HepG2 (cell line): Measurements from ENCODE around the gene PLCB4. TPM values are rescaled to one million over a fixed set of nuclear protein-coding genes. Genes with fewer than 3 reads are reported as not detected.

Experiments used
- ATAC-seq: fragments of 200-7000 bp; cut with Tn5 transposase; 3 replicates; pipeline ENCODE4 v1.9.1; 2020; ENCODE audit warnings: mild to moderate bottlenecking, moderate library complexity
- BruUV-seq: library from RNA; stranded (reverse); fragments of 400-500 nt; replicated peaks from 2 replicates; lab custom pipeline; 2021; lab: Mats Ljungman, UMichigan
- CTCF ChIA-PET: fragments of 300-600 bp; formaldehyde crosslinking; extraction: SDS; loops from one replicate; lab custom pipeline; 2021; ENCODE audit warnings: low total read pairs, inconsistent platforms, low intra/inter-chr PET ratio; lab: Yijun Ruan, JAX
- POLR2A ChIA-PET: fragments of 350-600 bp; sonication (Branson Sonifier 250); formaldehyde crosslinking; loops from one replicate; lab custom pipeline; 2020; ENCODE audit warnings: antibody characterized with exemption, inconsistent platforms; lab: Yijun Ruan, JAX
- DNase-seq: peaks from one replicate; pipeline ENCODE4 v3.0.0-alpha.2; 2015; ENCODE audit warnings: low spot score
- FAIRE-seq: peaks from 3 replicates; lab custom pipeline; 2011; peaks lifted over from hg19 to GRCh38; lab: Jason Lieb, UNC
- H2AFZ ChIP-seq: one replicate; pipeline ENCODE4 v1.6.1; 2011; ENCODE audit warnings: low read length, inconsistent platforms
- H3K27ac ChIP-seq: fragments of 300-600 bp; 3 replicates; pipeline ENCODE4 v1.8.0; 2011; ENCODE audit warnings: mixed run types, mild to moderate bottlenecking, mixed read lengths, low read length, inconsistent platforms; ENCODE audit not compliant: insufficient read depth; ENCODE audit errors: extremely low read length
- H3K27me3 ChIP-seq, 2 experiments: fragments of 200-600 bp in 1 of 2; 2 replicates in 1 of 2; 3 replicates in 1 of 2; pipeline versions ENCODE4 v1.6.0 to v1.8.0; 2011; ENCODE audit warnings: low read length in 2 of 2, mild to moderate bottlenecking in 2 of 2, moderate library complexity in 2 of 2, inconsistent platforms in 1 of 2; ENCODE audit not compliant: insufficient read depth in 2 of 2, control insufficient read depth in 1 of 2
- H3K36me3 ChIP-seq, 2 experiments: fragments of 200-600 bp in 1 of 2; replicated peaks in 1 of 2; 2 replicates in 1 of 2; 3 replicates in 1 of 2; pipeline versions ENCODE4 v1.5.1 to v1.8.0; 2011; ENCODE audit warnings: low read length in 2 of 2, inconsistent platforms in 1 of 2; ENCODE audit not compliant: insufficient read depth in 2 of 2, control insufficient read depth in 1 of 2
- H3K4me1 ChIP-seq: 2 replicates; pipeline ENCODE4 v1.5.1; 2012; ENCODE audit warnings: low read length, inconsistent platforms; ENCODE audit not compliant: insufficient read depth
- H3K4me2 ChIP-seq: 2 replicates; pipeline ENCODE4 v1.6.0; 2011; ENCODE audit warnings: low read depth, low read length, inconsistent platforms
- H3K4me3 ChIP-seq, 3 experiments: fragments of 200-600 bp in 1 of 3; sonication (generic), shearing (Covaris generic) in 1 of 3; replicated peaks in 1 of 3; 2 replicates each; pipeline ENCODE4 v1.5.1; 2011 to 2016; ENCODE audit warnings: low read length in 3 of 3, inconsistent platforms in 2 of 3, low read depth in 2 of 3, mild to moderate bottlenecking in 2 of 3, control low read depth in 1 of 3, mixed read lengths in 1 of 3; ENCODE audit not compliant: insufficient read depth in 1 of 3
- H3K79me2 ChIP-seq: one replicate; pipeline ENCODE4 v1.6.1; 2011; ENCODE audit warnings: low read length, inconsistent platforms; ENCODE audit not compliant: insufficient read depth
- H3K9ac ChIP-seq: 2 replicates; pipeline ENCODE4 v1.6.0; 2011; ENCODE audit warnings: mild to moderate bottlenecking, low read depth, low read length, inconsistent platforms; ENCODE audit not compliant: insufficient read depth
- H3K9me3 ChIP-seq: 2 replicates; pipeline ENCODE4 v1.5.1; 2012; ENCODE audit warnings: mild to moderate bottlenecking, low read length
- H4K20me1 ChIP-seq: 2 replicates; pipeline ENCODE4 v1.6.0; 2011; ENCODE audit warnings: inconsistent platforms, mild to moderate bottlenecking, low read length, moderate library complexity; ENCODE audit not compliant: insufficient read depth
- ATM ChIP-seq: fragments of 450-650 bp; IDR thresholded peaks from 2 replicates; pipeline ENCODE4 v1.7.1; 2017; ENCODE audit warnings: mild to moderate bottlenecking, borderline replicate concordance
- in situ Hi-C: cut with HindIII; loops from 2 replicates; pipeline ENCODE4 v1.10.0; 2017; ENCODE audit warnings: low pct_unique_long_range_greater_than_20kb; ENCODE audit not compliant: extremely low pct_ligation_motif_present
- intact Hi-C: fragments of 100-400 bp; cut with micrococcal nuclease; formaldehyde crosslinking; loops from one replicate; pipeline ENCODE4 v1.10.0; 2022; ENCODE audit not compliant: unreplicated experiment
- polyA plus RNA-seq, 8 experiments: library from polyadenylated mRNA; depleted of rRNA in 3 of 8; stranded (reverse) in 7 of 8; unstranded in 1 of 8; fragments of >200 nt; fragmentation: Illumina TruSeq in 4 of 8; extraction: Trizol in 4 of 8; gene quantifications; 2 replicates each; pipeline versions ENCODE4 v1.2.1 to v1.2.3, GENCODE V29; 2011 to 2016; ENCODE audit warnings: low read depth in 4 of 8, missing spikeins in 1 of 8, mixed read lengths in 1 of 8; ENCODE audit not compliant: insufficient read depth in 1 of 8
- total RNA-seq, 5 experiments: library from RNA; depleted of rRNA; stranded (reverse); fragments of >200 nt; fragmentation: Illumina TruSeq; extraction: Trizol; gene quantifications; 2 replicates each; pipeline ENCODE4 v1.2.3, GENCODE V29; 2016; ENCODE audit warnings: low read depth in 1 of 5
- TF ChIP-seq, protein P1 (sequence below), 2 experiments: fragments of 450-650 bp in 1 of 2; sonication (generic) in 1 of 2; formaldehyde crosslinking in 1 of 2; IDR thresholded peaks; 2 replicates each; pipeline versions ENCODE4 v1.6.1 to v1.8.0; 2016 to 2022; ENCODE audit warnings: antibody characterized with exemption in 1 of 2, mild to moderate bottlenecking in 1 of 2, missing genetic modification reagents in 1 of 2

Gene PLCB4
- total and polyA plus RNA-seq, 2 of the 13 experiments (the other 11 are each of a cell fraction or from before 2014, with no cell fraction given): 0.01 TPM; not detected in 1

DNA sequence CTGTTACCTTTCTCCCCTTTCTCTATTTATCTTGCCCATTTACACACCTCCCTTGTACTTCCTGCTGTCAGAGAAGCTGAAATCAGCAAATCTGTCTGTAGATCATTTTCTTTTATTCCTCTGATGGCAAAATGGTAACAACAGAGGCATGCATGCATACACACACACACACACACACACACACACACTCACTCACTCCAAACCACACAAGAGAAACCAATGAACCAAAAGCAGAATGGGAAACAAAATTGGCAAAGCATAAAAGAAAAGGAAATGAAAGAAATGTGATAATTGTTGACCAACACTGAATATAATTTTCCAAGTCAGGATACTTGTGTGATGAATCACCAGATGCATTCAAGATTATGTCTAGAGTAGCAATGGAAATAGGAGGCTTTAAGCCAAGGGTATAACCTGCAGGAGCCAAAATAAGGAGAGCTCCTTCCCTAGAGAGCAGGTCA is 172.4 kb downstream of the PLCB4 start:
- no peaks in the 10 kb centered on the region for H3K36me3 ChIP-seq
- no peak overlapping the region for H3K27ac ChIP-seq
- intact Hi-C loops: no loop called here
- H3K9ac ChIP-seq: no peak overlapping the region
- H2AFZ ChIP-seq: no peak overlapping the region
- ATAC-seq (no peak), FAIRE-seq (no peak), DNase-seq (no peak)
- BruUV-seq: no TSS peak
- no peaks in the 10 kb centered on the region for H3K27me3 ChIP-seq
- CTCF ChIA-PET: no interaction called here
- no peaks in the 10 kb centered on the region for H4K20me1 ChIP-seq
- POLR2A ChIA-PET: no interaction called here
- H3K4me2 ChIP-seq: no peak overlapping the region
- in situ Hi-C loops: no loop called here
- H3K4me1 ChIP-seq: no peaks in the 10 kb centered on the region
- no peak for TF ChIP-seq ATM
- TF ChIP-seq, protein P1, sequence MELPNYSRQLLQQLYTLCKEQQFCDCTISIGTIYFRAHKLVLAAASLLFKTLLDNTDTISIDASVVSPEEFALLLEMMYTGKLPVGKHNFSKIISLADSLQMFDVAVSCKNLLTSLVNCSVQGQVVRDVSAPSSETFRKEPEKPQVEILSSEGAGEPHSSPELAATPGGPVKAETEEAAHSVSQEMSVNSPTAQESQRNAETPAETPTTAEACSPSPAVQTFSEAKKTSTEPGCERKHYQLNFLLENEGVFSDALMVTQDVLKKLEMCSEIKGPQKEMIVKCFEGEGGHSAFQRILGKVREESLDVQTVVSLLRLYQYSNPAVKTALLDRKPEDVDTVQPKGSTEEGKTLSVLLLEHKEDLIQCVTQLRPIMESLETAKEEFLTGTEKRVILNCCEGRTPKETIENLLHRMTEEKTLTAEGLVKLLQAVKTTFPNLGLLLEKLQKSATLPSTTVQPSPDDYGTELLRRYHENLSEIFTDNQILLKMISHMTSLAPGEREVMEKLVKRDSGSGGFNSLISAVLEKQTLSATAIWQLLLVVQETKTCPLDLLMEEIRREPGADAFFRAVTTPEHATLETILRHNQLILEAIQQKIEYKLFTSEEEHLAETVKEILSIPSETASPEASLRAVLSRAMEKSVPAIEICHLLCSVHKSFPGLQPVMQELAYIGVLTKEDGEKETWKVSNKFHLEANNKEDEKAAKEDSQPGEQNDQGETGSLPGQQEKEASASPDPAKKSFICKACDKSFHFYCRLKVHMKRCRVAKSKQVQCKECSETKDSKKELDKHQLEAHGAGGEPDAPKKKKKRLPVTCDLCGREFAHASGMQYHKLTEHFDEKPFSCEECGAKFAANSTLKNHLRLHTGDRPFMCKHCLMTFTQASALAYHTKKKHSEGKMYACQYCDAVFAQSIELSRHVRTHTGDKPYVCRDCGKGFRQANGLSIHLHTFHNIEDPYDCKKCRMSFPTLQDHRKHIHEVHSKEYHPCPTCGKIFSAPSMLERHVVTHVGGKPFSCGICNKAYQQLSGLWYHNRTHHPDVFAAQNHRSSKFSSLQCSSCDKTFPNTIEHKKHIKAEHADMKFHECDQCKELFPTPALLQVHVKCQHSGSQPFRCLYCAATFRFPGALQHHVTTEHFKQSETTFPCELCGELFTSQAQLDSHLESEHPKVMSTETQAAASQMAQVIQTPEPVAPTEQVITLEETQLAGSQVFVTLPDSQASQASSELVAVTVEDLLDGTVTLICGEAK (IDR thresholded peaks at IDR 0.05): 0 out of 2 replicates have a peak, but pooled peaks have one; percentile 6
- TF ChIP-seq, protein P1 (CRISPR knock-in tag; IDR thresholded peaks at IDR 0.05): no peak
- H3K4me3 ChIP-seq: no peak overlapping the region
- H3K9me3 ChIP-seq: no peaks in the 10 kb centered on the region
- H3K79me2 ChIP-seq: no peaks in the 10 kb centered on the region
